ENCODE results near the gene VAMP5.
"Not testable (repeated sequence)": the region's sequence is repeated elsewhere in the genome, so short reads cannot be mapped to it uniquely, and the experiment has no call there.

Gene VAMP5

GRCh38 chr2:85550486-85550885, 33.7 kb upstream of the VAMP5 start:
- DNase-seq (ENCODE audit: low read depth) = no peak

GRCh38 chr2:85551698-85552678, 32.2 kb upstream of the VAMP5 start:
- DNase-seq (ENCODE audit: low read depth) = peak; percentile 86

- no peak for DNase-seq (ENCODE audit: low read depth)
Observed at GRCh38 chr2:85553184-85553583, 31.0 kb upstream of the VAMP5 start.

- no peak for DNase-seq (ENCODE audit: low read depth)
Observed at GRCh38 chr2:85554980-85555612, 29.1 kb upstream of the VAMP5 start.

- no peak for DNase-seq (ENCODE audit: low read depth)
Observed at GRCh38 chr2:85557130-85557529, 27.1 kb upstream of the VAMP5 start.

- DNase-seq (ENCODE audit: low read depth) = no peak
Observed at GRCh38 chr2:85558160-85558559, 26.1 kb upstream of the VAMP5 start.

- not testable (repeated sequence) for DNase-seq (ENCODE audit: low read depth)
Observed at GRCh38 chr2:85560403-85560726, 23.9 kb upstream of the VAMP5 start.

- peak; percentile 8 for DNase-seq (ENCODE audit: low read depth)
Observed at GRCh38 chr2:85560812-85561279, 23.4 kb upstream of the VAMP5 start.

- DNase-seq (ENCODE audit: low read depth) = peak; percentile 91
Observed at GRCh38 chr2:85561280-85562212, 22.7 kb upstream of the VAMP5 start, which contains the start of gene GGCX. TSS of gene GGCX (minus strand) at chr2:85561493. CDS start at chr2:85561428, 65 bp downstream.

- DNase-seq (ENCODE audit: low read depth) = no peak
Observed at GRCh38 chr2:85564144-85564563, 20.1 kb upstream of the VAMP5 start.

- no peak for DNase-seq (ENCODE audit: low read depth)
Observed at GRCh38 chr2:85566265-85566664, 18.0 kb upstream of the VAMP5 start.

GRCh38 chr2:85575739-85576138, 8.5 kb upstream of the VAMP5 start:
- no peak for DNase-seq (ENCODE audit: low read depth)

- no peak for DNase-seq (ENCODE audit: low read depth)
Observed at GRCh38 chr2:85577063-85577385, 7.2 kb upstream of the VAMP5 start.

GRCh38 chr2:85577386-85578242, 6.6 kb upstream of the VAMP5 start, which contains the start of gene VAMP8:
TSS of gene VAMP8 (plus strand) at chr2:85577586. CDS start at chr2:85577647, 61 bp downstream.
- peak; percentile 45 for DNase-seq (ENCODE audit: low read depth)

GRCh38 chr2:85578243-85579180, 5.7 kb upstream of the VAMP5 start:
- DNase-seq (ENCODE audit: low read depth) = no peak

- no peak for DNase-seq (ENCODE audit: low read depth)
Observed at GRCh38 chr2:85579266-85579935, 4.8 kb upstream of the VAMP5 start.

- no peak for DNase-seq (ENCODE audit: low read depth)
Observed at GRCh38 chr2:85580206-85580605, 4.0 kb upstream of the VAMP5 start.

GRCh38 chr2:85582492-85582891, 1.7 kb upstream of the VAMP5 start:
- no peak for DNase-seq (ENCODE audit: low read depth)

GRCh38 chr2:85583667-85584353, 421 bp upstream of the VAMP5 start:
- peak; percentile 20 for DNase-seq (ENCODE audit: low read depth)
